Activated CD8-positive, alpha-beta memory T cell treated with anti-CD3 and anti-CD28 coated beads, Interleukin-2, amount 50 U/mL, for 24 hours (primary cell): Measurements from ENCODE around the gene FECH.
"Not testable (repeated sequence)": the region's sequence is repeated elsewhere in the genome, so short reads cannot be mapped to it uniquely, and the experiment has no call there.

Source experiments
- DNase-seq: peaks from one replicate; pipeline ENCODE4 v3.0.0-alpha.2; 2020; ENCODE audit errors: extremely low read depth

The FECH gene

DNA sequence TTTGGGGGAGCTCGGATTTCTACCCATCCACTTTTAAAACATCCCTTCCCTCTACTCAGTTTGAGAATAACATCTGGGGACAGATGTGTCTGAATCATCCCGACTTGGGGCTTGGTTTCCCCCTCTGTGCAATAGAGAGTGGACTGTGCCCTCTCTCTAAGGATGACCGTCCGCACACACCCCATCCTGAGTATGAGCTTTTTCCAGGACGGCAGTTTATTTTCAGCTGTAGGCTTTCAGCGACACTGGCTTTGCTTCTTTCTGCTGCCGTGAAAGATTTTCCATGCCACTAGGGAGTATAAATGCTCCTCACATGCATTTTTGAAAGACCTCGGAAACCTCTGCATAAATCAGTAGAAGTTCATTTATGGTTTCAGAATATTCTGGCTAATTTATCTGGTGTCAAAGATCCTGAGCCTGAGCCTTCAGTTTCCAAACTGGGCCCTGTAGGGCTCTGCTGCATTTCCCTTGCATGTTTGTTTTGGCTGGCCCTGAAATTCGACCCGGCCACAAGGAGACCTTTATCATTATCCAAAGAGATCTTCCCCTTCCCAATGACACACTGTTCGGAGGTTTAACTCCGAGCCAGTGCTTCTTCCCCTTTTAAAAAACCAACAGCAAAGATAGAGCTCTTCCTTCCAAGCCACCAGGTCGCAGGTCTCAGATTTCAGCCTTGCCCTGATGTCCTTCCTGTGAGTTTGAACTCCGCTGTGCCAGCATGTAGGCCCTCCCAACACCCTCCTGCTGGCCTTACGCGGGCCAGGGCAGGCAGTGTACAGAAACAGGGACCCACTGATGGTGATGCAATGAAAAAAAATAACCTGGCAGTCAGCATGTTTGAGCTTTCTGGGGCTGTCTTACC, 53.3 kb downstream of the FECH start:
- DNase-seq: no peak

- DNase-seq: no peak
Observed at GRCh38 chr18:57529151-57529550, 57.4 kb downstream of the FECH start.

- DNase-seq: no peak
Observed at GRCh38 chr18:57527556-57528229, 58.8 kb downstream of the FECH start.

GRCh38 chr18:57523171-57523956, 63.1 kb downstream of the FECH start:
- no peak for DNase-seq

- DNase-seq: not testable (repeated sequence)
Observed at GRCh38 chr18:57522348-57522747, 64.2 kb downstream of the FECH start.

DNA sequence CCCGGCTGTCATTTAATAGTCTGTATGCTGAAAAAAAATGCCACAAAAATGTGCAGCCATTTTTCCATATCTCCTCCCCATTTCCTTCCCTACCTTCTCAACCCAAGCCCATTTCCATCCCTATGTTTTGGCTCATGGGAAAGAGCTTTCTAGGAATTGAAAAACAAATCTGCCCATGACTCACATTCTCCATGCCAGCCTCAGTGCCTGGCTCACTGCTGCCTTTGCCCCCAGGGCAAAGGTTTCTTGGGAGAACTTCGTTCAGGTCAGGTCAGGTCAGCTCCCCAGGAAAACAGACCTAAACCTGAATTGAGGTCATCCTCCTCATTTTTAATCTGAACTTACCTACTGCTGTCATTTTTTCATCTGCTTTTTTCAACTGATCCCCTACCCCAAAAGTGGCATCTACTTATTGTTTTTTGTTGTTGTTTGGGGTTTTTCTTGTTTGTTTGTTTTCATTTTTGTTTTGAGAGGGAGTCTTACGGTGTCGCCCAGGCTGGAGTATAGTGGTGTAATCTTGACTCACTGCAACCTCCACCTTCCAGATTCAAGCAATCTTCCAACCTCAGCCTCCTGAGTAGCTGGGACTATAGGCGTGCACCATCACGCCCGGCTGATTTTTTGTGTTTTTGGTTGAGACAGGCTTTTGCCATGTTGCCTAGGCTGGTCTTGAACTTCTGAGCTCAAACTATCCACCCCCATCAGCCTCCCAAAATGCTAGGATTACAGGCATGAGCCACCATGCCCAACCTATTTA, 66.7 kb downstream of the FECH start:
- no peak for DNase-seq

- DNase-seq: no peak
Observed at GRCh38 chr18:57518533-57518932, 68.0 kb downstream of the FECH start.

DNA sequence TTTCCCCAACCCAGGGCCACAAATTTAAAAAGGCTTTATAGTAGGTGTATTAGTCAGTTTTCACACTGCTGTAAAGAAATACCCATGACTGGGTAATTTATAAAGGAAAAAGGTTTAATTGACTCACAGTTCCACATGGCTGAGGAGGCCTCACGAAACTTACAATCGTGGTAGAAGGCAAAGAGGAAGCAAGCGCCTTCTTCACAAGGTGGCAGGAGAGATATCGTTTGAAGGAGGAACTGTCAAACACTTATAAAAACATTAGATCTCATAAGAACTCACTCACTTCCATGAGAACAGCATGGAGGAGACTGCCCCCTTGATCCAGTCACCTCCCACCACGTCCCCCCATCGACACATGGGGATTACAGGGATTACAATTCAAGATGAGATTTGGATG, 70.4 kb downstream of the FECH start:
- no peak for DNase-seq

DNA sequence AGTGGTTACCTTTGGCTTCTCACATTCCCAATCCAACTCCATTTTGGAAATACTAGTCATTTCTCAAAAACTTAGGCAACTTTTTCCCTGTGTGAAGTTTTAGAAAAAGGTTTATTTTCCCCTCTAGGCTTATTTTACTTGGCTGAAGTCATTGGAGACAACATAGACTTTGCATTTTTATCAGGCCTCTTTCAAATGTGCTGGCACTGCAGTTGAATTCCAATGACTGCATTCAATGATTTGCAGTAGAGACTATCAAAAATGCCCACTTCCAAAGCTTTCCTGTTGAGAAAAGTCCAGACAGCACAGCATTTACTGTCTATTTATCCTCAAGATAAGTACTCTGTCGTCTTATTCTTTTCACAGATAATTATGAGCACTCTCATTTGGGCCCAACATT, 81.3 kb downstream of the FECH start:
- no peak for DNase-seq

- no peak for DNase-seq
Observed at GRCh38 chr18:57502624-57503023, 83.9 kb downstream of the FECH start.

- no peak for DNase-seq
Observed at GRCh38 chr18:57498682-57499256, 87.7 kb downstream of the FECH start.
